Measurements from ENCODE around the gene SCN2B.

Gene SCN2B

DNA sequence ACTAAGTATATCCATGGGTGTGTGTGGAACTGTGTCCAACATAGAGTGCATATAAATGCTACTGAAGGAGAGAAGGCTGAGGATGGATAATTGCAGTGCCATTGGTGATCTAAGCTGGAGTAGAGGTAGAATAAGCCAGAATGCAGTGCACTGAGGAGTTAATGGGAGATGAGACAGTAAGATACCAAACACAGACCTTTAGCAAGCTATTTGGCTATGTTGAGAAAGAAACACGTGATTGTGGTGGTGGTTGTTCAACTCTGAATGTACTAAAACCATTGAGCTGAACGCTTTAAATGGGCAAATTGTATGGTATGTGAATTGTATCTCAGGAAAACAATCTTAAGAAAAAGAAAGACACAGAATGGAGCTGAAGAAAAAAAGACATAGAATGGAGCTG, 25.5 kb upstream of the SCN2B start:
- in situ Hi-C loops (cut with HindIII; ENCODE audit: low sequenced_read_pairs): no loop called here
- no peak for DNase-seq (ENCODE audit: low read depth)
- no peak overlapping the region for H3K4me3 ChIP-seq (ENCODE audit: low read depth, low read length)
- TF ChIP-seq, protein P1, sequence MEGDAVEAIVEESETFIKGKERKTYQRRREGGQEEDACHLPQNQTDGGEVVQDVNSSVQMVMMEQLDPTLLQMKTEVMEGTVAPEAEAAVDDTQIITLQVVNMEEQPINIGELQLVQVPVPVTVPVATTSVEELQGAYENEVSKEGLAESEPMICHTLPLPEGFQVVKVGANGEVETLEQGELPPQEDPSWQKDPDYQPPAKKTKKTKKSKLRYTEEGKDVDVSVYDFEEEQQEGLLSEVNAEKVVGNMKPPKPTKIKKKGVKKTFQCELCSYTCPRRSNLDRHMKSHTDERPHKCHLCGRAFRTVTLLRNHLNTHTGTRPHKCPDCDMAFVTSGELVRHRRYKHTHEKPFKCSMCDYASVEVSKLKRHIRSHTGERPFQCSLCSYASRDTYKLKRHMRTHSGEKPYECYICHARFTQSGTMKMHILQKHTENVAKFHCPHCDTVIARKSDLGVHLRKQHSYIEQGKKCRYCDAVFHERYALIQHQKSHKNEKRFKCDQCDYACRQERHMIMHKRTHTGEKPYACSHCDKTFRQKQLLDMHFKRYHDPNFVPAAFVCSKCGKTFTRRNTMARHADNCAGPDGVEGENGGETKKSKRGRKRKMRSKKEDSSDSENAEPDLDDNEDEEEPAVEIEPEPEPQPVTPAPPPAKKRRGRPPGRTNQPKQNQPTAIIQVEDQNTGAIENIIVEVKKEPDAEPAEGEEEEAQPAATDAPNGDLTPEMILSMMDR (IDR thresholded peaks at IDR 0.05; ENCODE audit: low read depth, low read length, missing control alignments): no peak

DNA sequence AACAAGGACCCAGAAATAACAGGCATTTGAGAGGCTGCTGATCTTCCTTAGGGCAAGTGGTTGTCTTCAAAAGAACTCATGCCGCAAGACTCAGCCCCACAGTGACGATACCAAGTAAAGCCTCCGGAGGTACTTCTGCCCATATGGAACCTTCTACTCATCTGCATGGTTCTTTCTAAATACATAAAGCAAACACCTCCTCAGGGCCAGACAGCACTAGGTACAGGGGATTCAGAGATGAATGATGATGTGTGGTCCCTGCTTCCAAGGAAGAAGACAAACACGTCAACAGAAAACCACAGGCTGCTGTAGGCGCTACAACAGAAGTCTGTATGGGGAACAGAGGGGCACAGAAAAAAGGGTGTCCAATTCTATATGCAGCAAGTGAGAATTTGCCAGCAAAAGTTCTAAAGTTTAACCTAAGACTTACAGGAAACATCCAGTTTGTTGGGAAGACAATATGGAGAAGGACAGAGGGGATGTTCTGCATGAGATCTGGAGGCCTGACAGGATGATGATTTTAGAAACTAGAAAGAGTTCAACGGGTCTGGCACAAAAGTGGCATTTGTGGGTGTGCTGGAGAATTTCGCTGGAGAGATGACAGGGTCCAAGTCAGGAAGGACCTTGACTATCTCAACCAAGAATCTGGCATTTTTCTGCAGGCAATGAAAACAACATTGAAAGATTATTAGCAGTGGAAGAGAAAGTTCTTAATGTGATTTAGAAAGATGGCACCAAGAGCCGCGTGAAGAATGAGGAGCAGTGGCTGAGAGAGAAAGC, 24.7 kb upstream of the SCN2B start:
- no peak for DNase-seq (ENCODE audit: low read depth)
- no peak overlapping the region for H3K4me3 ChIP-seq (ENCODE audit: low read depth, low read length)
- TF ChIP-seq, protein P1 (IDR thresholded peaks at IDR 0.05; ENCODE audit: low read depth, low read length, missing control alignments): no peak
- in situ Hi-C loops (cut with HindIII; ENCODE audit: low sequenced_read_pairs): no loop called here

GRCh38 chr11:118200497-118200896, 24.1 kb upstream of the SCN2B start:
- no peak for DNase-seq (ENCODE audit: low read depth)
- H3K4me3 ChIP-seq (ENCODE audit: low read depth, low read length): no peak overlapping the region
- TF ChIP-seq, protein P1 (IDR thresholded peaks at IDR 0.05; ENCODE audit: low read depth, low read length, missing control alignments): no peak
- in situ Hi-C loops (cut with HindIII; ENCODE audit: low sequenced_read_pairs): no loop called here

DNA sequence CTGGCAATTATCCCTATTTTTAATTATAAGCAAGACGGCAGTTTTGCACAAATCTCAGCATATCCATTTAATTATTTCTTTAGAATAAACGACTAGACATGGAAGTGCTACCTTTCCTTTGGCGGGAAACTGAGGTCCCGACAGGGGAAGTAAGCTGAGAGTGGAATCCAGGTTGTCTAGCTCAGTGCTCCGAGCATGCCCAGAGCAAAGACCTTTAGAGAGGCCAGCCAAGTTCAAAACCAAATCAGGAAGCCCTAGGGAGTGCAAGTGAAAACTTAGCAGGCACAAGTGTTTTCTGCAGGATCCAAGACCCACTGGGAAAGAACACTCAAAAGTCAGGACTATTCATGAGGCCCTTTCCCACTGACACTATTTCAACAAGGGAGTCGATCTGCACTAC, 22.7 kb upstream of the SCN2B start:
- TF ChIP-seq, protein P1 (IDR thresholded peaks at IDR 0.05; ENCODE audit: low read depth, low read length, missing control alignments): no peak
- DNase-seq (ENCODE audit: low read depth): no peak
- no peak overlapping the region for H3K4me3 ChIP-seq (ENCODE audit: low read depth, low read length)
- in situ Hi-C loops (cut with HindIII; ENCODE audit: low sequenced_read_pairs): no loop called here

- no peak for DNase-seq (ENCODE audit: low read depth)
- TF ChIP-seq, protein P1 (IDR thresholded peaks at IDR 0.05; ENCODE audit: low read depth, low read length, missing control alignments): peak; percentile 63
- H3K4me3 ChIP-seq (ENCODE audit: low read depth, low read length): no peak overlapping the region
- in situ Hi-C loops (cut with HindIII; ENCODE audit: low sequenced_read_pairs): no loop called here
Observed at GRCh38 chr11:118198370-118198769, 21.9 kb upstream of the SCN2B start.

DNA sequence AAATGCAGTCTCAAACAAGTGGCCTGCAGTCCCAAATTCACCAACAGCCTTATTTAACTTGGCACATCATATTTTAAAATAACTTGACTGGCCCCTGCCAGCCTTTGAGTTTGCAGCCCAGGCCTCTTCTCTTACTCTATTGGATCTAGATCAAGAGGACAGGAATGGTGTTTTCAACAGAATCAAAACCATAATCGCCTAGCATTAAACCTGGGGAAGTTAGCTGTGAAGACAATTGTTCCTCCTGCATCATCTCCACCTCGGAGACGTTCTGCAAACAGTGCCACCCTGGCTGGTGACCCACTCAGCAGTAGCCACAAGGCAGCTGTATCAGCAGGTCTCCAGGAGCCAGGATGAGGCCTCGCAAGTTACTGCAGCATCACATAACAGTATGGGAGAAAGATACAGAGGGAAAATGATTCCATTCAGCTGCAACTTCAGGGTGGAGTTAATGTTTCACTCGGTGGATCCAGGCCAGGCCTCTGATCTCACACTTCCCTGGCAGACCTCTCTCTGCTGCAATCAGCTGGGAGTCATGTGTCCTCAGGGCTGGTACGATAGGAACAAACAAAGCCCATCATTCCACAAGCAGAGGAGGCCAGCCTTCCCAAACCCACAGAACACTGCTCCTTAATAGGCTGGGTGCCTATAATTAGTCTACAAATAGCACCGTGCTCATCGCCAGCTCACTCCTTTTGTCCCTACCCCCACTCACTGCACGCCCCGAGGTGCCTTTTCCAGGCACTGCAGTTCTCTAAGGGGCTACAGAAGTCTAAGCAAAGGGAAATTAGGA, 18.6 kb upstream of the SCN2B start:
- DNase-seq (ENCODE audit: low read depth): no peak
- TF ChIP-seq, protein P1 (IDR thresholded peaks at IDR 0.05; ENCODE audit: low read depth, low read length, missing control alignments): no peak
- in situ Hi-C loops (cut with HindIII; ENCODE audit: low sequenced_read_pairs): no loop called here
- H3K4me3 ChIP-seq (ENCODE audit: low read depth, low read length): no peak overlapping the region

All from astrocyte of the cerebellum (primary cell).